Endothelial cell of umbilical vein (primary cell): ENCODE results near the gene TRIM7. TPM values are rescaled to one million over a fixed set of nuclear protein-coding genes. Genes with fewer than 3 reads are reported as not detected.
"Not testable (repeated sequence)": the region's sequence is repeated elsewhere in the genome, so short reads cannot be mapped to it uniquely, and the experiment has no call there.

Source experiments
- BruUV-seq: library from RNA; stranded (reverse); fragments of 400-500 nt; replicated peaks from 2 replicates; lab custom pipeline; 2021; lab: Mats Ljungman, UMichigan
- CTCF ChIA-PET: fragments of 300-600, 350-600 bp; sonication (Branson Sonifier 250); formaldehyde crosslinking; loops from one replicate; lab custom pipeline; 2021; ENCODE audit warnings: antibody characterized with exemption, inconsistent platforms; lab: Charles Lee
- POLR2A ChIA-PET: fragments of 300-600, 350-600 bp; sonication (Branson Sonifier 250); formaldehyde crosslinking; loops from one replicate; lab custom pipeline; 2021; ENCODE audit warnings: antibody characterized with exemption, inconsistent platforms; lab: Charles Lee
- DNase-seq: peaks from one replicate; pipeline ENCODE4 v3.0.0-alpha.2; 2011; ENCODE audit warnings: low read depth, low spot score
- FAIRE-seq: peaks from 2 replicates; lab custom pipeline; 2011; peaks lifted over from hg19 to GRCh38; lab: Jason Lieb, UNC
- H2AFZ ChIP-seq: 2 replicates; pipeline ENCODE4 v1.6.0; 2012; ENCODE audit warnings: low read depth, low read length, control low read depth, inconsistent platforms
- H3K27ac ChIP-seq: 2 replicates; pipeline ENCODE4 v1.5.1; 2011; ENCODE audit warnings: low read depth, mild to moderate bottlenecking, control low read depth, low read length, moderate library complexity; ENCODE audit not compliant: insufficient read depth
- H3K27me3 ChIP-seq, 2 experiments: 2 replicates each; pipeline versions ENCODE4 v1.6.0 to v1.6.1; 2011; ENCODE audit warnings: low read length in 2 of 2, mixed read lengths in 1 of 2; ENCODE audit not compliant: control insufficient read depth in 2 of 2, insufficient read depth in 2 of 2
- H3K36me3 ChIP-seq, 2 experiments: 2 replicates in 1 of 2; 3 replicates in 1 of 2; pipeline ENCODE4 v1.5.1; 2011; ENCODE audit warnings: low read length in 2 of 2, mild to moderate bottlenecking in 1 of 2, moderate library complexity in 1 of 2; ENCODE audit not compliant: control insufficient read depth in 2 of 2, insufficient read depth in 2 of 2; ENCODE audit errors: extremely low read depth in 1 of 2
- H3K4me1 ChIP-seq: 3 replicates; pipeline ENCODE4 v1.5.1; 2011; ENCODE audit warnings: mild to moderate bottlenecking, low read length; ENCODE audit not compliant: control insufficient read depth, insufficient read depth; ENCODE audit errors: extremely low read depth
- H3K4me2 ChIP-seq: 2 replicates; pipeline ENCODE4 v1.6.1; 2011; ENCODE audit warnings: low read length, control low read depth, mixed read lengths; ENCODE audit not compliant: insufficient read depth
- H3K4me3 ChIP-seq, 3 experiments: fragments of 200-600 bp in 1 of 3; sonication (generic), shearing (Covaris generic) in 1 of 3; replicated peaks in 1 of 3; 2 replicates each; pipeline ENCODE4 v1.5.1; 2011 to 2016; ENCODE audit warnings: control low read depth in 3 of 3, low read length in 3 of 3, mild to moderate bottlenecking in 2 of 3, inconsistent platforms in 1 of 3, low read depth in 1 of 3, moderate library complexity in 1 of 3; ENCODE audit not compliant: insufficient read depth in 1 of 3
- H3K79me2 ChIP-seq: 2 replicates; pipeline ENCODE4 v1.6.0; 2012; ENCODE audit warnings: low read length, inconsistent platforms; ENCODE audit not compliant: control insufficient read depth, insufficient read depth
- H3K9ac ChIP-seq: replicated peaks from 2 replicates; pipeline ENCODE3; 2011; ENCODE audit warnings: low read length, control low read depth; ENCODE audit not compliant: insufficient read depth; ENCODE audit errors: extremely low read depth
- H3K9me1 ChIP-seq: replicated peaks from 3 replicates; pipeline ENCODE4 v1.6.0; 2011; ENCODE audit warnings: mild to moderate bottlenecking, low read length; ENCODE audit not compliant: control insufficient read depth, insufficient read depth; ENCODE audit errors: extremely low read depth
- H3K9me3 ChIP-seq: replicated peaks from 2 replicates; pipeline ENCODE4 v1.5.1; 2012; ENCODE audit warnings: low read length, inconsistent platforms; ENCODE audit not compliant: control insufficient read depth, insufficient read depth
- H4K20me1 ChIP-seq: replicated peaks from 2 replicates; pipeline ENCODE3; 2011; ENCODE audit warnings: mild to moderate bottlenecking, low read length; ENCODE audit not compliant: control insufficient read depth, insufficient read depth; ENCODE audit errors: extremely low read depth
- CTCF ChIP-seq, 2 donors: IDR thresholded peaks; 1 replicate in 1 of 2; 2 replicates in 1 of 2; pipeline ENCODE4 v1.5.1; 2011; ENCODE audit warnings: low read length in 2 of 2, mild to moderate bottlenecking in 2 of 2, moderate library complexity in 2 of 2, control low read depth in 1 of 2, inconsistent platforms in 1 of 2, low read depth in 1 of 2; ENCODE audit not compliant: insufficient read depth in 1 of 2; ENCODE audit errors: extremely low read depth in 1 of 2
- EZH2 ChIP-seq: IDR thresholded peaks from 2 replicates; pipeline ENCODE4 v1.6.1; 2012; ENCODE audit warnings: borderline replicate concordance, low read depth, mild to moderate bottlenecking, moderate library complexity, low read length, inconsistent platforms; ENCODE audit not compliant: severe bottlenecking
- FOS ChIP-seq: IDR thresholded peaks from 2 replicates; pipeline ENCODE4 v1.6.1; 2011; ENCODE audit warnings: mild to moderate bottlenecking, low read length, moderate library complexity, borderline replicate concordance; ENCODE audit not compliant: insufficient read depth
- GATA2 ChIP-seq: IDR thresholded peaks from 2 replicates; pipeline ENCODE4 v1.7.0; 2011; ENCODE audit warnings: low read depth, mild to moderate bottlenecking, moderate library complexity, mixed read lengths, low read length; ENCODE audit not compliant: insufficient read length, insufficient read depth
- JUN ChIP-seq: IDR thresholded peaks from 2 replicates; pipeline ENCODE4 v1.6.1; 2011; ENCODE audit warnings: borderline replicate concordance, low read depth; ENCODE audit not compliant: insufficient read length, insufficient read depth
- MYC ChIP-seq: IDR thresholded peaks from one replicate; pipeline ENCODE4 v1.6.1; 2011; ENCODE audit warnings: mild to moderate bottlenecking, low read depth, low read length
- POLR2A ChIP-seq: IDR thresholded peaks from 2 replicates; pipeline ENCODE4 v1.6.1; 2012; ENCODE audit warnings: low read depth, mild to moderate bottlenecking, control low read depth, low read length
- POLR2AphosphoS5 ChIP-seq: IDR thresholded peaks from 2 replicates; pipeline ENCODE4 v1.6.1; 2012; ENCODE audit warnings: low read depth, mild to moderate bottlenecking, control low read depth, low read length, moderate library complexity; ENCODE audit not compliant: insufficient read depth
- dilution Hi-C: fragments of 300-500 bp; cut with MboI; formaldehyde crosslinking; loops from one replicate; pipeline ENCODE4 v1.15.0; 2019; ENCODE audit warnings: low sequenced_read_pairs; ENCODE audit not compliant: extremely low pct_ligation_motif_present
- intact Hi-C: fragments of 100-400 bp; cut with micrococcal nuclease; formaldehyde crosslinking; loops from one replicate; pipeline ENCODE4 v1.10.0; 2022
- polyA plus RNA-seq, 4 experiments: library from polyadenylated mRNA; depleted of rRNA in 3 of 4; stranded (reverse) in 3 of 4; unstranded in 1 of 4; fragments of >200 nt; gene quantifications; 2 replicates each; pipeline versions ENCODE4 v1.2.1 to v1.2.3, GENCODE V29; 2011 to 2012; ENCODE audit warnings: missing spikeins in 1 of 4
- total RNA-seq: library from RNA; stranded (reverse); gene quantifications from 2 replicates; pipeline ENCODE4 v1.2.3, GENCODE V29; 2021
- TF ChIP-seq, protein P1 (sequence below): IDR thresholded peaks from 2 replicates; pipeline ENCODE4 v1.6.1; 2011; ENCODE audit not compliant: insufficient read depth, insufficient read length

The TRIM7 gene
- total and polyA plus RNA-seq, 2 donors (not counting 3 experiments of a cell fraction or from before 2014, with no cell fraction given): 2.7 to 3.4 TPM

DNA sequence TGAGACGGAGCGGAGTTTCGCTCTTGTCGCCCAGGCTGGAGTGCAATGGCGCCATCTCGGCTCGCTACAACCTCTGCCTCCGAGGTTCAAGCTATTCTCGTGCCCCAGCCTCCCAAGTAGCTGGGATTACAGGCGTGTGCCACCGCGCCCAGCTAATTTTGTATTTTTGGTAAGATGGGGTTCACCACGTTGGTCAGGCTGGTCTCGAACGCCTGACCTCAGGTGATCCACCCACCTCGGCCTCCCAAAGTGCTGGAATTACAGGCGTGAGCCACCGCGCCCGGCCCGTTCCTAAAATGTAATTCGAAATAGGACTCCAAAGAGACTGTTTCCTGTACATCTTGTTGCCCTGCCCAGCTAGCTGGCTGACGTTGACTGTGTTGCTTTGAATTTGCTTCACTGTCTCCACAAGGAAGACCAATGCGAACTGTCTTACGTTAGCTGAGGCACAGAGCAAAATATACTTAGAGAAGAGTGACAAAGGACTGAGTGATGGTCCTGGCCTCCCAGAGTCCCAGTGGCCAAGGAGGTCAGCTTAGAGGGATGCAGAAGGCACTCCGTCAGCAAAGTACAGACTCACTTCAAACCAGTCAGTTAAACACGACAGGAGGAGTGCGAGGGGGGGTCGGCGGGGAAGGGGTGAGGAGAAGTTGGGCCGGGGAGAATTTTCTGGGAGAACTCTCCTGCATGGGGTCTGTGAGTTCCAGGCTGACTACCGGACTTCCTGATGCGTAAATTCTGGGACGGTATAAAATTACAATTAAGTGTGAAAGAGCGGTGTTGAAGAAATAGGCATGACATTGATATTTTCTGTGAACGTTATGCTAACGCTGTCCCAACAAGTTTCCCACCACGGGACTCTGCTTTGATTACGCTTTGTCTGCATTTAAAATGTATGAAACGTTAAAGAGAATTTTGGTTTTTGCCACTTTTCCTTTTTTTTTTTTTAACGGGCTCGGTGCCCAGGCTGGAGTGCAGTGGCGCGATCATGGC lies 11.3 kb upstream of the TRIM7 start:
- peaks cover 0 to 4% of the 10 kb centered on the region in 2 experiments for H3K27me3 ChIP-seq
- H3K27ac ChIP-seq: no peak overlapping the region
- H3K4me1 ChIP-seq: peaks cover 10% of the 10 kb centered on the region
- peak overlapping the region; percentile 63 for H3K4me2 ChIP-seq
- intact Hi-C loops: no loop called here
- DNase-seq (no peak), FAIRE-seq (no peak)
- H3K9ac ChIP-seq: no peak overlapping the region
- CTCF ChIA-PET: interaction anchor here (1.0 to 1.8 kb wide), 2 partner anchors 9 to 28 kb away, joined by 3 to 8 read pairs; no protein-coding TSS in a partner anchor
- no peaks in the 10 kb centered on the region for H3K79me2 ChIP-seq
- no peaks in the 10 kb centered on the region for H3K9me1 ChIP-seq
- peak overlapping the region; percentile 63 for H2AFZ ChIP-seq
- TF ChIP-seq JUN: no peak
- no peak for TF ChIP-seq FOS
- TF ChIP-seq EZH2: no peak
- TF ChIP-seq CTCF (IDR thresholded peaks at IDR 0.05; ENCODE audit: extremely low read depth in 1 of 2, insufficient read depth in 1 of 2, low read depth in 1 of 2, low read length in 2 of 2): no peak
- no peak for TF ChIP-seq MYC
- TF ChIP-seq, protein P1, sequence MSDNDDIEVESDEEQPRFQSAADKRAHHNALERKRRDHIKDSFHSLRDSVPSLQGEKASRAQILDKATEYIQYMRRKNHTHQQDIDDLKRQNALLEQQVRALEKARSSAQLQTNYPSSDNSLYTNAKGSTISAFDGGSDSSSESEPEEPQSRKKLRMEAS: no peak
- no peak for TF ChIP-seq GATA2
- no peak for TF ChIP-seq POLR2AphosphoS5
- TF ChIP-seq POLR2A: no peak
- POLR2A ChIA-PET: no interaction called here
- H3K4me3 ChIP-seq: peak overlapping the region; percentile 4 to 48 (median 10)
- dilution Hi-C loops: no loop called here
- H3K9me3 ChIP-seq: no peaks in the 10 kb centered on the region
- H3K36me3 ChIP-seq: no peaks in the 10 kb centered on the region
- H4K20me1 ChIP-seq: no peaks in the 10 kb centered on the region
- no TSS peak for BruUV-seq

DNA sequence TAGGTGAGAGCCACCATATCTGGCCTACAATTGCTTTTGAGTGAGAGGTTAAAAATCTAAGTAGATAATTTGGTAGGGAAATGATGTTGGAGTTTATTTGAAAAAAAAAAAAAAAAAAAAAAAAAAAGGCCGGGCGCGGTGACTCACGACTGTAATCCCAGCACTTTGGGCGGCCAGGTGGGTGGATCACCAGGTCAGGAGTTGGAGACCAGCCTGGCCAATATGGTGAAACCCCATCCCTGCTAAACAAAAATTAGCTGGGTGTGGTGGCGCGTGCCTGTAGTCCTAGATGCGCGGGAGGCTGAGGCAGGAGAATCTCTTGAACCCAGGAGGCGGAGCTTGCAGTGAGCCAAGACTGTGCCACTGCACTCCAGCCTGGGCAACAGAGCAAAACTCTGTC lies 9.3 kb upstream of the TRIM7 start:
- H3K4me2 ChIP-seq, H3K27ac ChIP-seq, H3K27me3 ChIP-seq, BruUV-seq, H3K9me3 ChIP-seq, H4K20me1 ChIP-seq, H3K4me3 ChIP-seq, H3K79me2 ChIP-seq, POLR2A ChIA-PET, intact Hi-C loops, H3K36me3 ChIP-seq, dilution Hi-C loops, DNase-seq, H2AFZ ChIP-seq, H3K9me1 ChIP-seq, FAIRE-seq, H3K9ac ChIP-seq: not testable (repeated sequence)
- CTCF ChIA-PET: interaction anchor here (1.0 to 1.4 kb wide), 2 partner anchors 11 to 22 kb away, joined by 3 read pairs; no protein-coding TSS in a partner anchor
- peaks cover 10% of the 10 kb centered on the region for H3K4me1 ChIP-seq
